ENCODE results near the gene TRIM67.

Gene TRIM67

GRCh38 chr1:231185391-231185790 is 23.5 kb downstream of the TRIM67 start:
- no peak for DNase-seq (ENCODE audit: low read depth, low spot score)
- ChIA-PET POLR2A (no interaction called here), CTCF (no interaction called here)
- no peak for TF ChIP-seq CTCF (IDR thresholded peaks at IDR 0.05; ENCODE audit: insufficient read depth, low read length, missing control alignments)
- no peak overlapping the region for H3K4me3 ChIP-seq (ENCODE audit: low read depth, low read length)

DNA sequence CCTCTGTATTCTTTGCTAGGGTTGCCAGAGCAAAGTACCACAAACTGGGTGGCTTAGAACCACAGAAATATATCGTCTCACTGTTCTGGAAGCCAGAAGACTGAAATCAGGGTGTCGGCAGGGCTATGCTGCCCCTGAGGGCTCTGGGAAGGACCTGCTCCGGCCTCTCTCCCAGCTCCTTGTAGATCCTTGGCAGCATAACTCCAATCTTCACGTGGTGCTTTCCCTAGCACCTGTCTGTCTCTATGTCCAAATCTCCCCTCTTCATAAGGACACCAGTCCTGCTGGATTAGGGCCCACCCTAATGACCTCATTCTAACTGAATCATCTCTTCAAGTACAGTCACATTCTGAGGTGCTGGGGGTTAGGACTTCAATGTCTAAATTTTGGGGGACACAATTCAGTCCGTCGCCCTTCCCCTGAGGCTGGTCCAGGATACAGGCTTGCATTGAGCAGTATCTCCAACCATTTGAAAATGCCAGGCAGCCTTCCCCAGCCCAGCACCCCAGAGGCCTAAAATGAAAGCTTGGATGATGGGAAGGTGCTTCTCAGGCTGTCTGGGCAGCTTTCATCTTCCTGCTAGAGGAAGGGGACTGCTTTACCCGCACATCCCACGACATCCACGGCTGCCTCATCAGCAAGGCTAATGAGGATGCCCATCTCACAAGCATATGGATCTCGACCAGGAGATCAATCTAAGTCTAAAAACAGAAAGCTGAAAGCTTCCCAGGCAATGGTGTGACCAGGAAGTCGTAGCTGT is 24.7 kb downstream of the TRIM67 start:
- DNase-seq (ENCODE audit: low read depth, low spot score): no peak
- CTCF ChIA-PET: no interaction called here
- TF ChIP-seq CTCF (IDR thresholded peaks at IDR 0.05; ENCODE audit: insufficient read depth, low read length, missing control alignments): no peak
- H3K4me3 ChIP-seq (ENCODE audit: low read depth, low read length): no peak overlapping the region
- POLR2A ChIA-PET: no interaction called here

- ChIA-PET POLR2A (no interaction called here), CTCF (interaction anchor here (1.0 kb wide), 1 partner anchor 12 kb away, joined by 3 read pairs; no protein-coding TSS in a partner anchor)
- no peak for DNase-seq (ENCODE audit: low read depth, low spot score)
- H3K4me3 ChIP-seq (ENCODE audit: low read depth, low read length): no peak overlapping the region
- TF ChIP-seq CTCF (IDR thresholded peaks at IDR 0.05; ENCODE audit: insufficient read depth, low read length, missing control alignments): no peak
Observed at GRCh38 chr1:231187571-231187970, 25.7 kb downstream of the TRIM67 start.

DNA sequence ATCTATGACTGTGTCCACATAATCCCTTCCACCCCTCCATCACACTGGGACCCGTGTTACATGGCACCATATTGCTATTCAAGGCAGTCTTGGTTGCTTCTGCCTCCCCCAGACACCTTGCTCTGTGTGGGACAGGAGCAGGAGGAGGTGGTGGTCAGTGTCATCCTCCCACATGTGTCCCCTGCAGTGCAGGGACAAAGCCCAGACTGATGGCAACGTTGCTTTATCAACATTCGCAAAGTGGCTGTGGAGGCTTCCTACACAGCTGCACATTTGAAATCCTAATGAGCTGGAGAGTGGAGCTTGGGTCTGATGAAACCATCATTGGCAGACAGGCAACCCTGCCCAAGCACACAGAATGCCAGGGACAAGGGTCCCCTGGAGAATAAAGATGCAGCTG is 26.2 kb downstream of the TRIM67 start:
- CTCF ChIA-PET: interaction anchor here (1.0 kb wide), 1 partner anchor 11 kb away, joined by 3 read pairs; no protein-coding TSS in a partner anchor
- no peak overlapping the region for H3K4me3 ChIP-seq (ENCODE audit: low read depth, low read length)
- no peak for TF ChIP-seq CTCF (IDR thresholded peaks at IDR 0.05; ENCODE audit: insufficient read depth, low read length, missing control alignments)
- POLR2A ChIA-PET: no interaction called here
- DNase-seq (ENCODE audit: low read depth, low spot score): no peak

DNA sequence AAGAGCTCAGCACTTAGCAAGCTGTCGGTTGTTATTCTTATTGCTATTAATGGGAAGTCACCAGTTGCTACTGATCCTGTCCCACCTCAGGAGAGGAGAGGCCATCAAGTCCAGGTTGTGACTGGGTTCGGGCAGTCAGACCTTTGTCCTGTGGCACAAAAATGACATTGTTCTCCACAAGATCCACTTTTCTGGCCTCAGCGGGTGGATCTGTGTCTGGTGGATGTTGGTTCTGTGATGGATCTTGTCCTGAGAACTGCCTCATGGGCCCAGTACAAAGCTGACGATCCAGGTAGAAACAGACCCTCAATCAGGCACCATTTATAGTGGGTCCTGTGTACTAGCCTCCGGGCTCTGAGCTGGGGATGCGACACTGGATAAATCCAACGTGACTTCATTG is 26.9 kb downstream of the TRIM67 start:
- POLR2A ChIA-PET: no interaction called here
- TF ChIP-seq CTCF (IDR thresholded peaks at IDR 0.05; ENCODE audit: insufficient read depth, low read length, missing control alignments): no peak
- no peak overlapping the region for H3K4me3 ChIP-seq (ENCODE audit: low read depth, low read length)
- CTCF ChIA-PET: no interaction called here
- no peak for DNase-seq (ENCODE audit: low read depth, low spot score)

DNA sequence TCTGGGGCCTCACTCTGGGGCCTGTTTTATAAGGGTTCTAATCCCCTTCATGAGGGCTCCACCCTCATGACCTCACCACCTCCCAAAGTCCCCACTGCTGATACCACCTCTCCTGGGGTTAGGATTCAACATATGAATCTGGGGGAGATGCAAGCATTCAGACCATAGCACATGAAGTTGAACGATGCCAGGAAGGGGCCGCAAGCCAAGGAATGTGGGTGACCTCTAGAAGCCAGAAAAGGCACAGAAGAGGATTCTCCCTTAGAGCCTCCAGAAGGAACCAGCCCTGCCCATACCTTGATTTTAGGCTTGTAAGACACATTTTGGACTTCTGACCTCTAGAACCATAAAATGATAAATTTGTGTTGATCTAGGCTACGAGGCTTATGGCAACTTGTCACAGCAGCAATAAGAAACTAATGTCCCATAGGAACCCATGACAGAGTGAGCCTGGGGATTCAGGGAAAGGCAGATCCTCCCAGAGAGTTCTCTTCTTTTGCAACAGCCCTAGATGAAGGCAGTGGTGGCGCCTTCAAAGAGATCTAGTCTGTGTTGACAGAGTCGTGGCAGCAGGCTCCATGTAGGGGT is 27.9 kb downstream of the TRIM67 start:
- no peak for TF ChIP-seq CTCF (IDR thresholded peaks at IDR 0.05; ENCODE audit: insufficient read depth, low read length, missing control alignments)

More for the DNA sequence above, 27.9 kb downstream of the TRIM67 start:
- ChIA-PET POLR2A (no interaction called here), CTCF (no interaction called here)
- no peak for DNase-seq (ENCODE audit: low read depth, low spot score)
- H3K4me3 ChIP-seq (ENCODE audit: low read depth, low read length): no peak overlapping the region

Measured in AG04449 (cell line).